CD4-positive, alpha-beta T cell treated with Interleukin-17A for 1 hour (primary cell): ENCODE measurements around the gene AKAP6.

Experiments
- DNase-seq: peaks from one replicate; pipeline ENCODE4 v3.0.0-alpha.2; 2020

AKAP6 gene

DNA sequence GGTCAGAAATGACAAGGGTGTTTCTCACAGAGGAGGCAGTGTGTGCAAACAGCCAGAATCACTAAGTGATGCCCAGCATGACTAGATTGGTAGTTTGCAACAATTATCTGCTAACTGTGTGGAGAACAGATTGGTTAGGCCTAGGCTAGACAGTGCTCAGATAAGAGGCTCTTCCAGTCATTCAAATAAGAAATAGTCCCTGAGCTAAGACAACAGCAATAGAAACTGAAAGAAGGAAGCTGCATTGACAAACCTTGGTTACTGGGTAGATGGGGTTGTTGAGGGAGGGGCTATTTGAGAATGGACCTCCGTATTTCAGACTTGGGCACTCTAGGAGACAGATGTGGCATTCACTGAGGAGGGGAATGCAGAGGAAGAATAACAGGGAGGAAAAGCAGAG lies 354.6 kb downstream of the AKAP6 start:
- DNase-seq, result no peak

- no peak for DNase-seq
These were observed 359.8 kb downstream of the AKAP6 start for GRCh38 chr14:32688941-32689340.

DNA sequence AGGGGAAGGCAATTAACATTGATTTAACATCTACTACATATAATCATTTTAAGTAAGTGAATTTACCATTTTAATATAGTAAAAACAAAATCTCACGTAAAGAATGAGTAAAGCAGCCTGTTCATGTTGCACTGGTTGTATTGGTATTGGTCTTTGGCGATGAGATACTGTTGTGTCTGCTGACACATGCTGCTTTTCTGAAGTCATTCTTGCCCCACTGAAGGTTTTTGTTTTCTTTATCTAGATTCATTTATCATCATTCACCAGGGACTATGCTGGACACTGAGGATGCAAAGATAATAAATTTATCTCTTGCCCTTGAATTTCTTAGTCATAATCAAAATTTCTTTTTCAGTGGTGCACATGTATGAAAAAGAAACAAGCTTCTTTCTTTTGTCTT lies 363.3 kb downstream of the AKAP6 start:
- no peak for DNase-seq

DNA sequence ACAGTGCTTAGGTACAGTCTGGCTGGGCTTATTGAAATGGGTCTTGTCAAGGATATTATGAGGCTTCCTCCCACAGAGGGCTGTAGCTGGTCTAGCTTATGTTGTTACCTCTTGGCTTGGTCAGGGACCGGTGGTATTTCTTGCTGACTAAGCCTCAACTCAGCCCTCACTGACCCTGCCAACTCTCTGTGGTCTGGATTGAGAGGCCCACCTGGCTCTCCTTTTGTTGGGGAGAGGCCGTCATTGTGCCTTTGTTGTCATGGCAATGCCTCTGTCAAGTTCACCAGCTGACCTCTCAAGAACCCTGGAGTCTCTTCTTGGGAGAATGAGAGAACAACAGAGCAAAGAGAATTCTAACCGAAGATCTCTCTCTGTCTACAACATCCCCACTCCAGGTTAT lies 364.0 kb downstream of the AKAP6 start:
- no peak for DNase-seq

GRCh38 chr14:32694795-32695449 lies 365.8 kb downstream of the AKAP6 start:
- DNase-seq, result no peak

DNA sequence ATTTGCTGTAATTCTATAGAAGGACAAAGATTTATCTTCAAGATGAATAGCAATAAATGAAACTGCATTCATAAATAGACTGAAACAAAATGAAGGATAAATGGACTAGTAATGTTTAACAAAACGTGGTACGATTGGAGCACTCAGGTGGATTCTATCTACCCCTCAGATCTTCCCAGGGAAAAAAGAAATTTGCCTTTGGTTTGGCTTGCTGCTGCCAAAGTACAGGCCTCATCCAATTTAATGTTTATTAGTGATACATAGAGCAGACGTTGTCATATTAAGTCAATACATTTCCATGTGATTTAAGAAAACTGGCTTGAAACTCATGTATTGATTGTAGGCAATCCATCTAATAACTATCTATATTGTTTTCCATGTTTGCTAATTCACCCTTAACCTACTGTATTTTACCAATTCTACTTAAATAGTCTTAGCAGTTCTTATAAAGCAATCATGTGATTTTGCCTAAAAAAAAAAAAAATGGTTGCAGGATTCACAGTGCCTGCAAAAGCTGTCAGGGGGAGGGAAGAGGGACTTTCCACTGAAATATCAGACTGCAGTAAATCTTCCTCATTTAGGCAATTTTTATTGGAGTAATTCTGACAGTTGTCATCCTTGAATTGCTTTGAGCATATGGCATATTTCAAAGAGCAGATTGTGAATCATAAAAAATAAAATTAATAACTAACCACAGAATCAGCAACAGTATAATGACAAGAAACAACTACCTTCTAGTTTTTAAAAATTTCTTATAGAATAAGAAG lies 367.4 kb downstream of the AKAP6 start:
- DNase-seq, result no peak

GRCh38 chr14:32697114-32697513 lies 368.0 kb downstream of the AKAP6 start:
- DNase-seq, result no peak

GRCh38 chr14:32697704-32698103 lies 368.6 kb downstream of the AKAP6 start:
- DNase-seq, result no peak

- no peak for DNase-seq
These were observed 369.7 kb downstream of the AKAP6 start for GRCh38 chr14:32698831-32699230.

- DNase-seq, result no peak
These were observed 372.4 kb downstream of the AKAP6 start for GRCh38 chr14:32701475-32701874.

DNA sequence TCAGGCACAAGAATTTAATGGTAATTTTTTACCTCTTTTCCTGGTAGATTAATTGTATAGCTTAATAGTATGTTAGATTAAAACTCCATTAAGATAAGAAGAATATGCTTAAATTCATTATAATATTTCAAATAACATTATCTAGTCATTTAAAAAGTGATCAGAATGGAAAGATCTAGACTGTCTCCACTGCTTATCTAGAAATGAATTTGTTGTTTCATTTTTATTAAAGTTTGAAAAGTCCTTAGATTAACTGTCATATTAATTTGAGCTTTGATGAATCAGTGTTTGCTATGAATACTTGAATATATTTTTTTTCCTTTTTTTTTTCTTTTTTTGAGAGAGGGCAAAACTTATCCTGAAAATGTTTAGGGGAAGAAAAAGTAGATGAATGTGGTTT lies 373.0 kb downstream of the AKAP6 start:
- no peak for DNase-seq

GRCh38 chr14:32702562-32702961 lies 373.5 kb downstream of the AKAP6 start:
- peak; percentile 42 for DNase-seq

DNA sequence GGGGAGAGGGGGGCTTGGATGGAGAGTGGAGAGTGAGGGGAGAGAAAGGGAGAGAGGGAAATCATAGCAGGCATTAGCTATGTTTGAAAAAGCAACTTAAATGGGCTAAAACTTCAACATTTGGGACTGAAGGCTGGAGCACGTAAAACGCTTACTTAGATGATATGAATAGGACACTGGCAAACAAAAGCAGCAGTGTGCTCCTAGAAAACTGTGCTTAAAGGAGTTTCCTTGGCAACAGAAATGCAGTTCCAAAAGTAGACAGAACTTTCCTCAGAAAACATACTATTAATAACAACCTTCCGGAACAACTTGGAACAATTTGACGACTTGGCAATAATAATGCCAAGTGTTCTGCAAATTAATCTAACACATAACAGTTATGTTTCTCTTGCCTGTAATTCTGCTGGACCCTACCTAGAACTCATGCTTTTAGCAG lies 374.1 kb downstream of the AKAP6 start:
- DNase-seq, result no peak

DNA sequence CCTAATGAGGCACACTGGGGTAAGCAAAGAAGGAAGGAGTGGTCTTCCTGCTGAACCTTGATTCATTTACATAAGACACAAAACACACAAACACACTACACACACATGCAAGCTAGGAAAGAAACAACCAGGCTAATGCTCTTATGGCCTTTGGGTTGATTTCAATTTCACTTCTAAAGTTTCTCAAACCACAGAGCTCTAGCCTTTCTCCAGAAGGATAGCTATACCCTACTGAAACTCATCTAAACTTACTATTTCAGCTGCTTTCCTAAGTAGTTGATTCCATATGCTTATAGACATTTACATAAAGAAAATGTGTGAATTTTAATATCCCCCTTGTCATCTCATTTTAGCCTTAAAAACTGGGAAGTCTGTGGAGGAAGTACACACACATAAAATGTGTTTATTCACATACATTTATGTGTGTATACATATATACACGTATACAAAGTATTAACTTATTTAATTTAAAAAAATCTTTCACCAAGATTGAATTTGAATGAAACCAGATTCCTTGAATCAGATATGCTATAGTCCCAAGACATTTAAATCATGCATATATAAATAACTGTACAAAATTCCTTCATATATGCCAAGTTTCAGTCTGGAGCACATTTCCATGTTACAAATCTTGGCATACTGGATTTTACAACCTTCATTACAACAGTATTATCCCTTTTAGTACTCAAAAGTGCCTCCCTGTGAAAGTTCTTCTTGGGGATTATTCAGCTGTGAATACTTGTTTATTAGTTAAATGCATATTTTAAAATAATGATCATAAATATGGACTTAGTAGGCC lies 377.8 kb downstream of the AKAP6 start:
- DNase-seq, result no peak

GRCh38 chr14:32707742-32708500 lies 378.8 kb downstream of the AKAP6 start:
- no peak for DNase-seq

DNA sequence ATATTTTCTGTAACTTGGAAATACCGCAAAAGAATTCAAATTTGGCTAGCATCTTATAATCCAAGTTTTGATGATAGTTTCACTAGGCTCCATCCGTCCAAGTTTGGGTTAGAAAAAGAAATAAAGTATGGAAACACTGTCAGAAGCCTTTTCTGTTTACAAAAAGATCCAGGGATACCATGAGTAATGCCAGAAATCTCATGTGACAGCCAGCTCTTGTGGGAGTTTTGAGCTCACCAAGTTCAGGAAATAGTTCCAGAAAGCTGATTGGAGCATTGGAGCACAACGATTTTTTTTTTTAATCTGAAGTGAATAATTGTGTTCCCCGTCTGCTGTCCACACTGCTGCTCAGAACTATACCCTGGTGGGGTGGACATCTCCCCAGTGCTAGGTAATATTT lies 379.9 kb downstream of the AKAP6 start:
- no peak for DNase-seq

- DNase-seq, result no peak
These were observed 381.2 kb downstream of the AKAP6 start for GRCh38 chr14:32710231-32710671.

DNA sequence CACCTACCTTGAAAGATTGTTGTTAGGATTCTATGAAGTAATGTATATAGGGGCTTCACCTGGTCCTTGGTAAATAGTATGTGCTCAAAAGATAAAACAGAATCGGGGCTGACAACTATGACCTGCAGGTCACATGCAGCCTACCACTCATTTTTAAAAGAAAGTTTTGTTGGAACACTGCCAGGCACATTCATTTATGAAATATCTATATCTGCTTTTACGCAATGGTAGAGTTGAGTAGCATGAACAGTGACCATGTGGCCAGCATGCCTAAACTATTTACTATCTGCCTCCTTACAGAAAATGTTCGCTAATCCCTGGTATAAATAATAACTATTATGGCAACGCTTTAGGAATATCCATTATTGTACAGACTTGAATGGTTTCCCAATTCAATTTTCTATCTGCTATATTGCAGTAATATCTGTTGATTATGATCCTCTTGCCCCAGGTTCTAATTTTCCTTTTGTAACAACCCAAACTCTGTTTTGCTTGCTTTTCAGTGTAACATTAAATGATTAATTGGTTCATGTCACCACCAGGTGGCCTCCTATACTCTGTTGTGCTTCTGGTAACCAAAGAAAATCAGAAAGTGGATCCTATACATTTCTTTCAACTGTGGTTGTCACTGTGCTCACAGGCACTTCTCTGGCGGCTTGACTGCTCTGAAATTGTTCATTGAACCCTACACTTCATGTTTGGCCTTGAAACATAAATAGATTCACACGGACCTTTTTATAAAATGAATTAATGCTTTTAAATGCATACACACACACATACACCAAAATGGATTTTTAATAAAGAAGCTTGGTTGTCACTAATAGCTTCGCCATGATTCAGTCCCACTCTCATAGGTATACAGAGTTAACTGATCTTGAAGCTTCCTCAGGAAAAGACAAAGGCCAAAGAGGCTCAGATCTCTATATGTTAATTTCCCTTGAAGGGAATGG lies 381.9 kb downstream of the AKAP6 start:
- no peak for DNase-seq

DNA sequence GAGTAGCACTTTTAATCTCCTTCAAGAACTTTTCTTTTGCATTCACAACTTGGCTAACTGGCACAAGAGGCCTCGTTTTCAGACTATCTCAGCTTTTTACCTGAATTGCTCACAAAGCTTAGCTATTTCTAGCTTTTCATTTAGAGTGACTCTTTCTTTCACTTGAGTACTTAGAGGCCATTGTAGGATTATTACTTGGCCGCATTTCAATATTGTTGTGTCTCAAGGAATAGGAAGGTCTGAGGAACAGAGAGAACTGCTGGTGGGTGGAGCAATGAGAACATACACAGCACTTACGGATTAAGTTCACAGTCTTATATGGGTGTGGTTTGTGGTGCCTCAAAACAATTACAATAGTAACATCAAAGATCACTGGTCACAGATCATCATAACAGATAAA lies 384.8 kb downstream of the AKAP6 start:
- no peak for DNase-seq

DNA sequence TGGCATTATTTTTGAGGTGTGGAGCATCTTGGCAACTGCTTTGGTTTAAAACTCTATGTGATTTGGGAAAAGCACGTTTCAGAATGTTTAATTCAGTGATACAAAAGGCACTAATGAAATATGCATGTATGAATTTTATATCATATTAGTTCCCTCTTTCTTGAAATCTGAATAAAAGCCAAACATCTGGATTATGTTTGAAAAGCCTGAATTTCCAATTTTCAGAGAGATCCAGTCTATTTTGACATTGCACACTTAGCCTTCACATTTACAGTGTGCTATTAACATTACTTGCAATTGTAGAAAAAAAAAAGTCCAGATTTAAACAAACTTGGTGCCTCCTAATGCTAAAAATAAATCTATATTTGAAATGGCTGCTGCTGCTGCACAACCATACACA lies 390.5 kb downstream of the AKAP6 start:
- no peak for DNase-seq

DNA sequence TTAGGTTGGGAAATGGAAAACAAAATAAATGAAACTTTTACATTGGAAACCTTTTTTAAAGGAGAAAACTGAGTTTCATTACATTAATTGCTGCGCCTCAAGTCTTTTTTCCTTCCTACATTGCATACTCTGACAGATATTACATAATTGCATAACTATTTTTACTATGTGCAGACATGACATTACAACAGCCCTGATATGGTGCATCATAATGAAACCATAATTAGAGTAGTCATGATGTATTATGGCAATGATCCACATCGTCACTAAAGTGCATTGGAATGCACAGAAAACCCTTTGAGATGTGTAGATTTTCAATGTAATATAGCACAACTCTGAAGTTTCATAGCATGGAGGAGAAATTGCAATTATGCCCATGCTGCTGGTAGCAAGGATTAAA lies 391.8 kb downstream of the AKAP6 start:
- no peak for DNase-seq
